ENCODE data around the gene ACMSD.
"Not testable (repeated sequence)": the region's sequence is repeated elsewhere in the genome, so short reads cannot be mapped to it uniquely, and the experiment has no call there.

The ACMSD gene

GRCh38 chr2:134905168-134905567, 66.8 kb downstream of the ACMSD start:
- no peak for DNase-seq (ENCODE audit: low read depth in 2 of 3, low spot score in 2 of 3)

GRCh38 chr2:134906726-134907125, 68.3 kb downstream of the ACMSD start:
- no peak for DNase-seq (ENCODE audit: low read depth in 2 of 3, low spot score in 2 of 3)

GRCh38 chr2:134907441-134908116, 69.2 kb downstream of the ACMSD start:
- DNase-seq (ENCODE audit: low read depth in 2 of 3, low spot score in 2 of 3) = not testable (repeated sequence)

- DNase-seq (ENCODE audit: low read depth in 2 of 3, low spot score in 2 of 3) = no peak
Observed at GRCh38 chr2:134910763-134911399, 72.5 kb downstream of the ACMSD start.

- no peak for DNase-seq (ENCODE audit: low read depth in 2 of 3, low spot score in 2 of 3)
Observed at GRCh38 chr2:134911400-134911785, 73.0 kb downstream of the ACMSD start.

- no peak for DNase-seq (ENCODE audit: low read depth in 2 of 3, low spot score in 2 of 3)
Observed at GRCh38 chr2:134912361-134912760, 73.9 kb downstream of the ACMSD start.

GRCh38 chr2:134917360-134917865, 79.0 kb downstream of the ACMSD start:
- no peak for DNase-seq (ENCODE audit: low read depth in 2 of 3, low spot score in 2 of 3)

GRCh38 chr2:134917888-134918525, 79.6 kb downstream of the ACMSD start:
- peak in 1 of 3 experiments; percentile 77 for DNase-seq (ENCODE audit: low read depth in 2 of 3, low spot score in 2 of 3)

- DNase-seq (ENCODE audit: low read depth in 2 of 3, low spot score in 2 of 3) = peak; percentile 98 to 99 (median 99)
Observed at GRCh38 chr2:134918526-134919340, 80.3 kb downstream of the ACMSD start, which contains the start of gene CCNT2. Gene CCNT2, plus strand, starts transcription at chr2:134918822. Its CDS starts 33 bp downstream, at chr2:134918855.

GRCh38 chr2:134919341-134920210, 81.2 kb downstream of the ACMSD start:
- peak in 2 of 3 experiments; percentile 22 to 24 for DNase-seq (ENCODE audit: low read depth in 2 of 3, low spot score in 2 of 3)

GRCh38 chr2:134924912-134925311, 86.5 kb downstream of the ACMSD start:
- no peak for DNase-seq (ENCODE audit: low read depth in 2 of 3, low spot score in 2 of 3)

GRCh38 chr2:134926231-134926931, 88.0 kb downstream of the ACMSD start:
- no peak for DNase-seq (ENCODE audit: low read depth in 2 of 3, low spot score in 2 of 3)

- DNase-seq (ENCODE audit: low read depth in 2 of 3, low spot score in 2 of 3) = no peak
Observed at GRCh38 chr2:134927195-134927594, 88.8 kb downstream of the ACMSD start.

- no peak for DNase-seq (ENCODE audit: low read depth in 2 of 3, low spot score in 2 of 3)
Observed at GRCh38 chr2:134932864-134933526, 94.6 kb downstream of the ACMSD start.

GRCh38 chr2:134933732-134934131, 95.3 kb downstream of the ACMSD start:
- no peak for DNase-seq (ENCODE audit: low read depth in 2 of 3, low spot score in 2 of 3)

GRCh38 chr2:134934150-134934549, 95.7 kb downstream of the ACMSD start:
- no peak for DNase-seq (ENCODE audit: low read depth in 2 of 3, low spot score in 2 of 3)

- DNase-seq (ENCODE audit: low read depth in 2 of 3, low spot score in 2 of 3) = no peak
Observed at GRCh38 chr2:134934641-134935040, 96.2 kb downstream of the ACMSD start.

GRCh38 chr2:134936691-134937090, 98.3 kb downstream of the ACMSD start:
- DNase-seq (ENCODE audit: low read depth in 2 of 3, low spot score in 2 of 3) = no peak

GRCh38 chr2:134943540-134943939, 105.1 kb downstream of the ACMSD start:
- no peak for DNase-seq (ENCODE audit: low read depth in 2 of 3, low spot score in 2 of 3)

Measured in activated CD8-positive, alpha-beta memory T cell treated with anti-CD3 and anti-CD28 coated beads for 48 hours (primary cell).